NCI-H128 (cell line): ENCODE data around the gene PAF1.
"Not testable (repeated sequence)": the region's sequence is repeated elsewhere in the genome, so short reads cannot be mapped to it uniquely, and the experiment has no call there.

Source experiments
- DNase-seq: peaks from one replicate; lab custom pipeline; 2025; ENCODE audit not compliant: unreplicated experiment; lab: John Stamatoyannopoulos, UW

Gene PAF1

DNA sequence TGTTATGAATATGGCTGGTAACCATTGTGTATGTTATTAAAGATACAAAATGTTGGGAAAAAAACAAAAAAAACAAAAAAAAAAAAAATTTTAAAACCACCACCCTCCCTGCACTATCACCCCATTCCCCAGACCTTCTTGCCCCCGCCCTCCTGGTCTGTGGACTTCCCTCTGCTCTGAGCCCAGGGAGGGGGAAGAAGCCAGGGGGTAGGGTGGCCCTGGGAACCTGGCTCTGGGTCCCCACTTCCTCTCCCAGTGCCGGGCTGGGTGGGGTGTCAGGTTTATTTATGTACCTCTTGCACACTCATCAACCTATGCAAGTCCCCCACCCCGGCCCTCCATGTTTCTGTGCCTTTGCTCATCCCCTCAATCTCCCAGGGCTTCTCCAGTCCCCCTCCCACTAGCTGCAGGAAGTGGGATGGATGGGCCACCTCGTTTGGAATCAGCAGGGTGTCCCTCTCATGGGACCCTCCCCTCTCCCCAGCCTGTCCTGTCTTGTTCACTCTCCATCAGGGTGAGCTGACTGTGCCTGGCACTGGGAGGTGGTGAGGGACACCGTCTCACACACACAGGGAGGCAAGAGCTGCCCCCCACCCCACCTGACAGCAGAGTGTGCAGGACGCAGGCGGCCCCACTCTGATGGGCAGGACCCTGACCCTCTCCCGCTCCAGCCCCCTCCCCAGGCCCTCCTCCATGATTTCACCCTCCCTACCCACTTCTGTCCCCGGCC, 5.9 kb downstream of the PAF1 start:
- DNase-seq, result no peak

DNA sequence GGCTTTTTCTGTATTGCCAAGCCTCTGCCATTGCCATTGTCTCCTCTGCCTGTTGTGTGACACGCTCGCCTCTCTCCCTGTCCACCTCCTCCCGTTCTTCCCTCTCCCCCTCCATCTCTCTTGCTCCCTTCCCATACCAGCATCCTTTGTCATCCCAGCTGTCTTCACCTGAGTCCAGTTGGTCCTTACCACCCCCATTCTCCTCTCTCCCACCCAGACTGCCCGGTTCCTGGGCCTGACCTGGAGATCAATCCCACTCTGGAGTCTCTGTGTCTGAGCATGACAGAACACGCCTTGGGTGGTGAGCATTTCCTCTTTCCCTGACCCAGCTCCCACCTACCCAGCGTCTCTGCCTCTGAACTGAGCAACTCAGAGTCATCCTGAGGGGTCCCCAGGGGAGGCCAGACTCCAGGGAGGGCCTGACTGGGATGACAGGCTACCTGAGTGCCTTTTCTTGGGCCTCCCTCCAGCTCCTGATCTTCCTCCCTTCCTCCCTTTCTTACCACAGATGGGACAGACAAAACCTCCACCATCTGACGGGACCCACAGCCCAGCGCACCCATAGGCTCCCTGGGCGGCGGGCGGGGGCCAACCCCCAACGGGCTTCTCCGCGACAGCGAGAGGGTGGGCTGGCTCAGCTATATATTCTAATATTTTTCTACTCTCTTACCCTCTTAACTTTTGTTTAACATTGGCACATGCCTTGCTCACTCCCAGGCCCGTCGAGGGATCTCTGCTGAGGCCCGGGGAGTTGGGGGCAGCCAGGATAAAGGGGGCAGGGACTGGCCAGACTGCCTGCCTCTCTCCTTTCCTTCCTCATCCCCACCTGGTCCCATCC, 7.7 kb downstream of the PAF1 start:
- DNase-seq, result no peak

DNA sequence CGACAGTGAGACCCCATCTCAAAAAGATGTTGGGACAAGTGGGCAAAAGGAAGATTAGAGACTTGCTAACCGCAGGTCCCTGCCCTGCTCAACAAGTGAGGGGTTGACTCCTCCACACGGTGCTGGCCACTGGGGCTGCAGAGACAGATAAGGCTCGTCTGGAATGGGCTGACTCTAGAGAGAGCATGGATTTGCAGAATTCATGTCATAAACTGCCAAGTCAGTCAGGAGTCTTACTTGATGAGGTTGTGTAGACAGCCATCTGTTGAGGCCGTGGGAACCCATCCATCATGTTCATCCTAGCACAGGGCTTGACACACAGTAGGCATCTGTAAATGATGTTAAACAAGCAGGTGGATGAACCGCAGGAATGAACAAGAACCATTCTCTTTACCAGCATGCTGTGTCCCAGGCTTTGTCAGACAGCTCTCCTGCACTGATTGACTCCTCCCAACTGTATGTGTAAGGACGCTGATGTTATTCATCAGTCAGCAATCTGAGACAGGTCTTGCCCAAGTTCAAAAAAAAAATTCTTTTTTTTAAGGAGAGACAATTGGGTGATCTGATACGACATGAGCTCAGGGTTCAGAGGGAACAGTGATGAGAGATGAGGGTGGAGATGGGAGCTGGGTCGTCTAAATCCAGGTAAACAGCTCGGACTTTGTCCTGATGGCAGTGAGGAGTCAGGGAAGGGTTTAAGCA, 8.8 kb downstream of the PAF1 start:
- no peak for DNase-seq

DNA sequence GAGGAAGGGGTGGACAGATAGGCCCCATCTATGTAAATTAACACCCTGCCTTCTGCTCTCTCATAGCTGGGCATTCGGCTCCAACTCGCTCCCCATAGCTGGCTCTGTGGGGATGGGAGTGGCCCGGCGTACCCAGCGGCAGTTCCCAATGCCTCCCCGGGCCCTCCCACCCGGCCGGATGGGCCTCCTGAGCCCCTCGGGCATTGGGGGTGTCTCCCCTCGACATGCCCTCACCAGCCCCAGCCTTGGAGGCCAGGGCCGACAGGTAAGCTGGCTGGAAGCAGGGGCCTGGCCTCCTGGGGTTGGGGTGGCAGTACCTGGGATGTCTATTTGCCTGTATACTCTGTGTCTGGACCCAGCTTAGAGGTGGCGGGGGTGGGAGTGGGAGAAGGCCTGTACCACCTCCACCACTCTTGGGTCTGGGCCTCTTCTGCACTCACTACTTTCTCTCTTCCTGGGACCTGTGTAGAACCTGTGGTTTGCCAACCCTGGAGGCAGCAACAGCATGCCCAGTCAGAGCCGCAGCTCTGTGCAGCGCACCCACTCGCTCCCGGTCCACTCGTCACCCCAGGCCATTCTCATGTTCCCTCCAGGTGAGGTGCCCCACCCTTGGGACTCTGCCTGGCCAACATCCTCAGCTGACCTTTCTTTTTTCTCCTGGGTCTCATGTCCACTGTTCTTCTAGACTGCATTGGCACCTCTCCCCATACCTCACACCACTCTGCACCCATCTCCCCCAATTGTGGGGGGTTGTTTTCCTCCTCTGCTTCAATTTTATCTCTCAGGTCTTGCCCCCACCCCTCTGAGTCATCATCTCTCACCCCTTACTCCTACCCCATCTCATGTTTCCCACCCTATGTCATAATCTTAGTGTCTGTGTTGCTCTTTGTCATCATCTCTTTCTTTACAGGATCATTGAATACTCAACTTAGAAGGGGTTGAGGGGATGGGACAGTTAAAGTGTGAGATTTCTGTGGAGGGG, 10.1 kb downstream of the PAF1 start:
- DNase-seq, result no peak

DNA sequence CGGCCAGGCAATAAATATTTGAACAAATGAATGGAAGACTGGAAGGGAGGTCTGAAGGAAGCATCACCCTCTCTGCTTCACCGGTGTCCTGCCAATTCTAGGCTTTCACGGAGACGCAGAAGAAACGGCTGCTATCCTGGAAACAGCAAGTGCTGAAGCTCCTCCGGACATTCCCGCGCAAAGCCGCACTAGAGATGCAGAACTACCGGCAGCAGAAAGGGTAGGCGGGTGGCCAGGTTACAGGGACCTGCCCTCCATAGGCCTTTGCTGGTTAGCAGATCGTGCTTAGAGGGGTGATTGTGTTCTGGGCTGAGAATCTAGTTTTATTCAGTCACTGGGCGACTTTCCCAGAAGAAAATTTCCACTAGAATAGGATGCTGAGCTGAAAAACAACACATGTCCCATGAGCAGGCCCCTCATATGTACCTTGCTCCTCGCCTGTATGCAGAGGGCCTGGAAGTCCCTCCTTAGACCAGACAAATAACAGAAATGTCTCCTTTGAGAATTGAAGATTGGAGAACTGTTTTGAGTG, 11.0 kb downstream of the PAF1 start:
- no peak for DNase-seq

DNA sequence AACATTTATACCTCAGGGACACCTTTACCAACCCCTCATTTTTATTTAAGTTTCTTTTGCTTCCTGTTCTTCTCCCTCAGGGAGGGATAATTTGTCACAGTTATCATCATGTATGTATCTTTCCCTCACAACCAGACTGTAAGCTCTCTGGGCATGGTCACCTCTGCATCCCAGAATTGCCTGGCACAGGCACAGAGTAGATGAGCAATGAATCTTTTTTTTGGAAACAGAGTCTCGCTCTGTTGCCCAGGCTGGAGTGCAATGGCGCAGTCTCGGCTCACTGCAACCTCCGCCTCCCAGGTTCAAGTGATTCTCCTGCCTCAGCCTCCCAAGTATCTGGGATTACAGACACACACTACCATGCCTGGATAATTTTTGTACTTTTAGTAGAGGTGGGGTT, 11.5 kb downstream of the PAF1 start:
- not testable (repeated sequence) for DNase-seq

DNA sequence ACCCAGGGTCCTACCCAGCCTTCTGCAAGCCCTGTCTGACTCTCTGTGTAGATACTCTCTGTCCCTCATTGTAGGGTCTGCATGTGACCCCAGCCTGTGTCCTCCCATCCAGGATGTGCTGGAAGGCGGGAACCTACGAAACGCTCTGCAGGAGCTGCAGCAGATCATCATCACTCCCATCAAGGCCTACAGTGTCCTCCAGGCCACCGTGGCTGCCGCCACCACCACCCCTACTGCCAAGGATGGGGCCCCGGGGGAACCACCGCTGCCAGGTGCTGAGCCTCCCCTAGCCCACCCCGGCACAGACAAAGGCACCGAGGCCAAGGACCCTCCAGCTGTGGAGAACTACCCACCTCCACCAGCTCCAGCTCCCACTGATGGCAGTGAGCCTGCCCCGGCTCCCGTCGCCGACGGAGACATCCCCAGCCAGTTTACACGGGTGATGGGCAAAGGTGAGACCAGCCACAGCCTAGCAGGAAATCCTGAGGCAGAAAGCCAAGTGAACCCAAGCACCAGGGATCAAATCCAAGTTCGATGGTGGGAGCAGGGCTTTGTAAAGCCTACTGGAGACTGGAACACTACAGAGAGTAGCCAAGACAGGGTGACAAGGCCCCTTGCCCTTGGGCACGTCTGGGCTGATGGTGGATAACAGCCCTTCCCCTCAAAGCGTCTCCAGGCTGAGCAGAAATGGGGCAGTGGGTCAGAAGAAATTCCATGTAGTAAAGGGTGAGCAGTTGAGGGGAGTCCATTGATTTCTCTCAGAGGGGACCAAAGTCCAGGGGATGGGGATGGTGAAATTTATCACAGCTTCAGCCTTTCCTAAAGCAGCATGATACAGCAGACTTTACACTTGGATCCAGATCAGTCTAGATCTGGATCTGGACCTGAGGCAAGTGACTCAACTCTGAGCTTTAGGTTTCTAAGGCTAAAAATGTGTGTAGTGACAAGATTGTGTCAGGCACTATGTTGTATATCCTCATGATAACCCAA, 13.2 kb downstream of the PAF1 start:
- DNase-seq, result no peak

DNA sequence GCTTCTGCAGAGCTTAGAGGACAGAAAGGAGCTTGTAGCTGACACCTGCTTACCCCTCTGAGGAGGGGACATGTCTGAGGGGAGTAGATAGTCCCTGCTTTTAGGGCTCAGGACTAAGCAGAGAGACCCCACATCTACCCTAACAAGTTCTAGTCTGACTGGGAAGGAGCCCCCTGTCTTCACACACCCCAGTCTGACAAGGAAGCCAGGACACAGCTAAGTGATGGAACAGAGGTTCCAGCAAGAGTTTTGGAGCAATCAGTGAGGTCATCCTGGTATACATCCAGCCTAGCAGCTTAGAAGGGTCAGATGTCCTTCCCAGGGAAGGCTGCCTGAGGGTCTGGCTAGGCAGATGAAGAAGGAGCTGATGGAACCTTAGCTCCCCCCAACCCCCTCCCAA, 15.0 kb downstream of the PAF1 start:
- DNase-seq, result no peak

DNA sequence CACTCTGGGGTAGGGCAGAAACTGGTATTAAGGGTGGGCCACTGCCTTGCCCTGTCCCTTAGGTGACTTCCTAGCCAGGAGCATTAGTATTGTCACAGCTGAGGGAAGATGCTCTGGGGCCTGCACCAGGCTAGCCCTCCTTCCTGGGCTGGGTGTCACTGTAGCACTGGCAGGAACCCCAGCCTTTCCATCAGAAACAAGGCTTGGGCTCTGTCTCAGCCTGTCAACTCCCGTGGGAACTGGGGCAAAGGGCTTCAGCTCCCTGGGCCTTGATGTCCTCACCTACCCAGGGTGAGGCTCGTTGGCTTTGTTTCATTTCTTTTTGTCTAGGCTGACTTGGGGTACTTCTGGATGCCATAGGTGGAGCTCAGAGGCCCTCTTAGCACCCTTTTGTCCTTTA, 18.0 kb downstream of the PAF1 start:
- no peak for DNase-seq

DNA sequence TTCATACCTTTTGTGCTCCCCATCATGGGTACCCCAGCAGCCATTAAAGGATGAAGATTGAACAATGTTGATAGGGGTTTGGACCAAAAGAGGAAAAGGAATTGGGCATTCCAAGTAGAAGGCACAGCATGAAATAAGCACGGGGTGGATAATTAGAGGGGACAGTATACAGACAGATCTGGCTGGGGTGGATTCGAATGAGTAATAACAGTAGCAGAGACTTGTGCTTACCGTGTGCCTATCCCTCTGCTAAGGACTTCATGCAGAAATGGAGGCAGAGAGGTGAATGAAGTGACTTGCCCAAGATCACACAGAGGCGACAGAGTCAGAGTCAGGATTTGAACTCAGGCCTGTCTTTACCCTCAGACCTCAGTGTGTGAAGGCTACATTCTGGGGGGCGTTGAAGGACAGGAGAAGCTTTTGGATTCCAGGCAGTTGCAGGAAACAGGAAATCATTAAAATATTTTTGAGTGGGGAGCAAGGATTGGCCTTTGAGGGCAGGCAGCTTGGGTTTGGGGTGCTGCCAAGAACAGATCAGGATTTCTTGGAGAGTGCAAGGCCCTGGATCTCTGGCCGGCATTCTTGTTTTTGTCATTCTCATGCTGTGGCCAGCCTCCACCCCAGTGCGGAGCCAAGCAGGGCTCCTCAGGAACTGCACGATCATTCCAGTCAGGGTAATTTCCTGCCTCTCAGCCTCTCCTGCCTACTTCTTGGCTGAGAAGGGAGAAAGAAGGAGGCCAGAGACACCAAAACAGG, 18.7 kb downstream of the PAF1 start:
- DNase-seq, result no peak

DNA sequence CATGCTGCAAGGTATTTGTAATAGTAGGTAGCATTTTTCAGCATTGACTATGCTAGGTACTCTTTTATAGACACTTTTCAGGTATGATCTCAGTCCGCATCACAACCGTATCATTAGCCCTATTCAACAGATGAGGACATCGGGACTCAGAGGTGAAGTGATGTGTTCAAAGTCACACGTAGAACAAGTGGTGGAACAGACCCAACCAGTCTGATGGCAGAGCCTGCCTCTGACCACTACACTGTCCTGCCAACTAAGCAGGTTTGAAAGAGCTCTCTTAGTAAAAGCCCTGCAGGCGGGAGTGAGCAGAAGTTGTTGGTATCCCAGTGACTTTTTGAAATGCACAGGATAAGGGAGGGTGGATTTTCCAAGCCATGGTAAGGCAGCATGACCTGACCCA, 20.2 kb downstream of the PAF1 start:
- DNase-seq, result no peak

DNA sequence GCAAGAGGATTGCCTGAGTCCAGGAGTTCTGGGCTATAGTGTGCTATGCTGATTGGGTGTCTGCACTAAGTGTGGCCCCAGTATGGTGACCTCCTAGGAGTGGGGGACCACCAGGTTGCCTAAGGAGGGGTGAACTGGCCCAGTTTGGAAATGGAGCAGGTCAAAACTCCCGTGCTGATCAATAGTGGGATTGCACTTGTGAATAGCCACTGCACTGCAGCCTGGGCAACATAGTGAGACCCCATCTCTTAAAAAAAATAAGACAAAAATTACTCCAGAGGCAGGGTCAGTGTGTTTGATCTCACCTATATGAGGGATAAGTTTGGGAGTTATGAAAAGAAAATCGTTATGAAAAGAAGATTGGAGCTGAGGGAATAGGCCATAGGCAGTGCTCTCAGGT, 21.7 kb downstream of the PAF1 start:
- no peak for DNase-seq

DNA sequence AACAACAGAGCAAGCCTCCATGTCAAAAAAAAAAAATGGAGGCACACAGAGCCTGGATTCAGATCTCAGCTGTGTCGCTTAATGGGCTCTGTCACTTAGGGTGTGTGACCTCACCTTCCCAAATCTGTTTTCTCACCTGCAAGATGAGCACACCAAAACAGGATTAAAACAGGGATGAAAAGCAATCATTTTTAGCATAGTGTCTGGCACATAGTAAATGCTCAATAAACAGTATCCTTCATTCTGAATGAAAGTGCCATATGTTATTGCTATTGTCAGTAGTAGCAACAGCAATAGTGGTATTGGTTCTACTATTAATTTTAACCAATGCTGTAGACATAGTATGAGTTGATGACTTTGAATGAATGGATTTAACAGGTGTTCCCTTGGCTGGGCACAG, 25.4 kb downstream of the PAF1 start:
- no peak for DNase-seq

DNA sequence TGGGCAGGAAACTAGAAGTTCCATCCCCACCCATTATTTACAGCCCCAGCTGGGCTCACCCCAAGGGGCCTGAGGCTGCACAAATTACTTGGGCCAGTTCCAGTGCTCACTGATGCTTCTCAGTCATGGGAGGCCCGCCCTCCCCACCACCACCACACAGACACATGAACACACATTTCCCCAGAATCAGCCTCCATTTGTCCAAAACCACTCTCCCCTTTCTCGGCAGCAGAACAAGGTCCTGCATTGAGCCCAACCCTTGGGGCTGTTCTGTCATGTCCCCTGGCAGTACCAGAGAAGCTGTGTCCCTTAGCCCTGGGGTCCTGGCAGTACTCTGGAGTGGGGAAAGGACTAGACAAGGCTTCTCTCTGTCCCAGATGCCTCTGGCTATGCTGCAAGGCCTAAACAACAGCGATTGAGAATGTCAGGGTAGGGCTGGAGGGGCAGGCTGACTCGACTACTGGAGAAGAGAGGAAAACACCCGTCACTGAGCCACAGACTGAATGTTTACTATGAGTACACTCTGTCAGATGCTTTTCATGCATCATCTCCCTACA, 26.9 kb downstream of the PAF1 start:
- DNase-seq, result no peak

DNA sequence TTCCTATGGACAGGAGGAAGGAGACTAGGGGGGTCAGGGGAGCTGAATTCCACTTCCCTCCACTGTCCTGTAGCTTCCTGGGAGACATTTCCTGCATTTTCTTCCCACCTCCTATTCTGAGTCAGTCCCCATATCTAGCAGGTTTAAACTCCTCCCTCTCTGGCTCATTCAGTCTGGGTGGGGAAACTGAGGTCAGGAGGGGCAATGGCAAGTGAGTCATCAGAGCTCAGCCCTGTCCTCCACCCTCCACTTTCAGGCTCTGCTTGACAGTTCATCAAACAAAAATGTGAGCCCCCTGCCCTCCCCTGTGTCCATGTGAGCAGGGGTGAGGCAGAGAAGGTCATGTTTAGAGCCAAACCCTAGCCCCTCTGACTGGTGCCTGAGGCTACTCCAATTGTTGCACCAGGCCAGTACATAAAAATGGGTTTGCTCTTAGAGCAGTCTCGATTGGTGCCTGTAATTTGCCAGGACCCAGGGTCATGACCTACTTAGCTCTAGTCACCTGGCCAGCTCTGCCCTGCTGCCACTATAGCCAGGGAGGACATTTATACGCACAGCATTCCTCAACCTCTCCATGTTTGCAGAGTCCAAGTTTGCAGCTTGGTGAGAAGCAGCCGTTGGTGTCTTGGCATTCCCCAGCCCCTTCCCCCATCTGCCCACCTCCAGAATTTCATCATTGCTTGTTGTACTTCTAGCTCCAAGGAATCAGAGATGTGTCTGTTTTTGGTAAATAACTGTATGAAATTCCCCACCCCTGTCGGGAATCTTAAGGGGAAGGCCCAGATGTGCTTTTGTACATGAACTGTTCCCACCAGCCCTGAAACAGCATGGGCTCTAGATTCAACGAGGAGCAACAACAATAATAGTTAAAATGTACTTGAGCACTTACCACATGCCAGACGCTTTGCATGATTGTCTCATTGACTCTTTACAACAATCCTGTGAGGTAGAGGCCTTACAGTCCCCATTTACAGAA, 27.9 kb downstream of the PAF1 start:
- DNase-seq, result no peak

DNA sequence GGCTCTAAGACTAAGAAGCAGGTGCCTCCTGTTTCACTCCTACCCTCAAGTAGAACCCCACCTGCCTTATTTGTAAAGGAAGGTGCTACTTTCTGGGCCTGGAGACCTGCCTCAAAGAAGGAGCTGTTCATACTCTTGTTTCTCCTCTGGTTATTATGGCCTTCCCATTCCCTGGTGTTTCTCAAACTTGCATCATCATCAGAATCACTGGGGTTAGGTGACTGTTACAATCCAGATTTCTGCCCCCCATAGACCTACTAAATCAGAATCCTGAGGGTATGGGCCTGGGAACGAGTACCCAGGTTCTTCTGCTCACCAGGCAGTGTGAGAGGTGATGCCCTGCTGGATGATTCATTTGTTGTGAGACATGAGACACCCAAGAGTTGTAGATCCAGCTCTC, 30.3 kb downstream of the PAF1 start:
- DNase-seq, result no peak

DNA sequence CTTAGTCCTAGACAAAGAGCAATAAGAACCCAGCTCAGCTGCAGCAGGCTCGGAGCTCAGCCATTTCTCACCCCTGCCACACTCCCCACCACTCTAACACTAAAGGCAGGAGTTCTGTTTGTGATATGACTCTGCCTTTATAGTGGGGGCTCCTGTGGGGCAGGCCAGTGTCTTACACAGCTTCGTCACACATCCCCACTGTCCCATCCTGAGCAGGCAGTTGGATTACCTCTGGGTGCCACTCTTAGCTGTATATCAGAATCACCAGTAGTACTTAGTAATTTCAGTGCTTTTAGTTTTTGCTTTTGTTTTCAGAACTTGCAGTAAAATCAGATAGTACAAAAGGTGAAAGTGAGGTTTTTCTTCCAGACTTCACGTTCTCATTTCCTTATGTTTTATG, 31.9 kb downstream of the PAF1 start:
- no peak for DNase-seq
